ENCODE data around the gene ZRANB1.

Gene ZRANB1

DNA sequence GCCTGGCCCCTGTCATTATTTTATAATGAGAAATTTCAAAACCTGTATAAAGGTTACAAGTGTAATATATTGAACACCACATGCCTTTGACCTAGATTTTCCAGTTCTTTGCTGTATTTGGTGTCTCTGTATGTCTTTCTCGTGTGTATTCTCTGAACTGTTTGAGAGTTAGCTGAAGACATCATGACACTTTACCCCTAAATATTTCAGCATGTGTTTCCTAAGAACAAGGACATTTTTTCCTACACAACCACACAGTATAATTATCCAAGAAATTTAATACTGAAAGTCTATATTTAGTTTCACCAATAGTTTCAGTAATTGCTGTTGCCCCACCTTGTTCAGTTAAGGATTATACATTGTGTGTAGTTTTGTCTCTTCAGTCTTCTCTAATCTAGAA, 14.8 kb downstream of the ZRANB1 start:
- Histone ChIP-seq H3K79me2 (ENCODE audit: insufficient read depth, low read length) (peaks cover 42% of the 10 kb centered on the region), H3K27ac (ENCODE audit: low read depth, low read length, poor library complexity, severe bottlenecking) (no peak overlapping the region)

GRCh38 chr10:124957404-124957947, 15.6 kb downstream of the ZRANB1 start:
- no peak for TF ChIP-seq CTCF (IDR thresholded peaks at IDR 0.05; ENCODE audit: low read length)
- TF ChIP-seq EZH2 (IDR thresholded peaks at IDR 0.05; ENCODE audit: borderline replicate concordance, low read length): no peak
- Histone ChIP-seq H3K36me3 (ENCODE audit: insufficient read depth, low read length) (peaks cover 4% of the 10 kb centered on the region; the same call in 1 of the 2 replicates), H3K9me3 (ENCODE audit: low read length) (no peaks in the 10 kb centered on the region), H2AFZ (ENCODE audit: low read length) (no peak overlapping the region), H4K20me1 (ENCODE audit: insufficient read depth, low read length) (no peaks in the 10 kb centered on the region), H3K27ac (ENCODE audit: low read depth, low read length, poor library complexity, severe bottlenecking) (no peak overlapping the region), H3K9ac (ENCODE audit: low read length) (no peak overlapping the region), H3F3A (ENCODE audit: insufficient read depth, low read length) (no peaks in the 10 kb centered on the region), H3K4me2 (ENCODE audit: low read length) (peak overlapping the region; percentile 19; the same call in 1 of the 2 replicates), H3K79me2 (ENCODE audit: insufficient read depth, low read length) (peaks cover 48% of the 10 kb centered on the region), H3K9me2 (ENCODE audit: low read depth, low read length) (no peaks in the 10 kb centered on the region), H3K27me3 (ENCODE audit: insufficient read depth, low read length) (no peaks in the 10 kb centered on the region), H3K4me3 (ENCODE audit: low read depth, low read length, poor library complexity, severe bottlenecking) (no peak overlapping the region), H3K4me1 (ENCODE audit: insufficient read depth, low read length, severe bottlenecking) (peaks cover 16% of the 10 kb centered on the region)

More for the DNA sequence above, 14.8 kb downstream of the ZRANB1 start:
- Histone ChIP-seq H3K36me3 (ENCODE audit: insufficient read depth, low read length) (no peaks in the 10 kb centered on the region; the same call in 1 of the 2 replicates), H3K27me3 (ENCODE audit: insufficient read depth, low read length) (no peaks in the 10 kb centered on the region), H3F3A (ENCODE audit: insufficient read depth, low read length) (no peaks in the 10 kb centered on the region), H2AFZ (ENCODE audit: low read length) (no peak overlapping the region), H3K4me2 (ENCODE audit: low read length) (no peak overlapping the region), H3K9ac (ENCODE audit: low read length) (no peak overlapping the region), H3K4me3 (ENCODE audit: low read depth, low read length, poor library complexity, severe bottlenecking) (no peak overlapping the region), H3K9me2 (ENCODE audit: low read depth, low read length) (no peaks in the 10 kb centered on the region), H3K4me1 (ENCODE audit: insufficient read depth, low read length, severe bottlenecking) (peaks cover 16% of the 10 kb centered on the region), H3K9me3 (ENCODE audit: low read length) (no peaks in the 10 kb centered on the region), H4K20me1 (ENCODE audit: insufficient read depth, low read length) (no peaks in the 10 kb centered on the region)
- TF ChIP-seq CTCF (IDR thresholded peaks at IDR 0.05; ENCODE audit: low read length): no peak
- no peak for TF ChIP-seq EZH2 (IDR thresholded peaks at IDR 0.05; ENCODE audit: borderline replicate concordance, low read length)

GRCh38 chr10:124959564-124959963, 17.6 kb downstream of the ZRANB1 start:
- Histone ChIP-seq H2AFZ (ENCODE audit: low read length) (no peak overlapping the region), H3K4me2 (ENCODE audit: low read length) (no peak overlapping the region), H4K20me1 (ENCODE audit: insufficient read depth, low read length) (no peaks in the 10 kb centered on the region), H3K9me2 (ENCODE audit: low read depth, low read length) (no peaks in the 10 kb centered on the region), H3F3A (ENCODE audit: insufficient read depth, low read length) (no peaks in the 10 kb centered on the region), H3K27ac (ENCODE audit: low read depth, low read length, poor library complexity, severe bottlenecking) (no peak overlapping the region), H3K79me2 (ENCODE audit: insufficient read depth, low read length) (peaks cover 55% of the 10 kb centered on the region), H3K9me3 (ENCODE audit: low read length) (no peaks in the 10 kb centered on the region), H3K9ac (ENCODE audit: low read length) (no peak overlapping the region), H3K4me1 (ENCODE audit: insufficient read depth, low read length, severe bottlenecking) (peaks cover 16% of the 10 kb centered on the region), H3K4me3 (ENCODE audit: low read depth, low read length, poor library complexity, severe bottlenecking) (no peak overlapping the region), H3K36me3 (ENCODE audit: insufficient read depth, low read length) (peaks cover 4% of the 10 kb centered on the region; the same call in 1 of the 2 replicates), H3K27me3 (ENCODE audit: insufficient read depth, low read length) (no peaks in the 10 kb centered on the region)
- TF ChIP-seq CTCF (IDR thresholded peaks at IDR 0.05; ENCODE audit: low read length) (no peak), EZH2 (IDR thresholded peaks at IDR 0.05; ENCODE audit: borderline replicate concordance, low read length) (no peak)

Data from OCI-LY1 (cell line).